Activated CD4-positive, alpha-beta memory T cell treated with anti-CD3 and anti-CD28 coated beads for 36 hours (primary cell): ENCODE results near the gene CCDC89. TPM values are rescaled to one million over a fixed set of nuclear protein-coding genes. Genes with fewer than 3 reads are reported as not detected.

Experiments
- CTCF ChIA-PET: fragments of 350-600 bp; sonication (Branson Sonifier 250); formaldehyde crosslinking; loops from one replicate; lab custom pipeline; 2021; ENCODE audit warnings: antibody characterized with exemption, inconsistent platforms; lab: Charles Lee
- POLR2A ChIA-PET: fragments of 350-600 bp; sonication (Branson Sonifier 250); formaldehyde crosslinking; loops from one replicate; lab custom pipeline; 2021; ENCODE audit warnings: antibody characterized with exemption; lab: Charles Lee
- DNase-seq: peaks from one replicate; pipeline ENCODE4 v3.0.0-alpha.2; 2020
- H3K27ac Mint-ChIP-seq: one replicate; pipeline ENCODE4 v1.8.0; 2021; ENCODE audit warnings: mixed read lengths
- H3K27me3 Mint-ChIP-seq: one replicate; pipeline ENCODE4 v1.8.0; 2021; ENCODE audit warnings: mixed read lengths
- H3K36me3 Mint-ChIP-seq: one replicate; pipeline ENCODE4 v1.8.0; 2021; ENCODE audit warnings: mixed read lengths
- H3K4me1 Mint-ChIP-seq: one replicate; pipeline ENCODE4 v1.8.0; 2021; ENCODE audit warnings: low read depth, mixed read lengths
- H3K4me3 Mint-ChIP-seq: one replicate; pipeline ENCODE4 v1.8.0; 2021; ENCODE audit warnings: mild to moderate bottlenecking, mixed read lengths
- H3K9me3 Mint-ChIP-seq: one replicate; pipeline ENCODE4 v1.8.0; 2021; ENCODE audit warnings: mixed read lengths
- intact Hi-C: fragments of 100-400 bp; cut with micrococcal nuclease; formaldehyde crosslinking; loops from one replicate; pipeline ENCODE4 v1.15.1; 2023
- total RNA-seq, 2 experiments: library from RNA; stranded (reverse); gene quantifications; one replicate each; pipeline ENCODE4 v1.2.3, GENCODE V29; 2021

CCDC89 gene
- total RNA-seq, 2 experiments from 2014 or later: not detected

DNA sequence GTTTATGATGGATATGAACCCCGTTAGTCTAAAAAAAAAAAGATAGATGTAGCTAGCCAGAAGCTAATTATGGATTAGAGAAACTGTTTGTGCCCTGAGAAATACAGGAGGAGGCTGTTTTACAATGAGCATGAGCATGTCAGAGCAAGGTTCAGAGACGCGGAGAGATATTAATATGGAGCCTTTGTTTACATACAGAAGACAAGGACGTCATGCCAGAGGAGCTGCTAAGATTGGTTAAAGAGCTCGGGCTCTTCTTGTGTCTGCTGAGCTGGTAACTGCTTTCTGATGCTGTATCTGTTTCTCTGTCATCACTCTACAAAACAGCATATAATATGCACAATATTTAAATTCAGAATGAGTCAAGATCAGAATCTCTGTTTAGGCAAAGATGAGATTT, 24.9 kb upstream of the CCDC89 start:
- ChIA-PET CTCF (no interaction called here), POLR2A (no interaction called here)
- H3K27ac Mint-ChIP-seq: no peak overlapping the region

DNA sequence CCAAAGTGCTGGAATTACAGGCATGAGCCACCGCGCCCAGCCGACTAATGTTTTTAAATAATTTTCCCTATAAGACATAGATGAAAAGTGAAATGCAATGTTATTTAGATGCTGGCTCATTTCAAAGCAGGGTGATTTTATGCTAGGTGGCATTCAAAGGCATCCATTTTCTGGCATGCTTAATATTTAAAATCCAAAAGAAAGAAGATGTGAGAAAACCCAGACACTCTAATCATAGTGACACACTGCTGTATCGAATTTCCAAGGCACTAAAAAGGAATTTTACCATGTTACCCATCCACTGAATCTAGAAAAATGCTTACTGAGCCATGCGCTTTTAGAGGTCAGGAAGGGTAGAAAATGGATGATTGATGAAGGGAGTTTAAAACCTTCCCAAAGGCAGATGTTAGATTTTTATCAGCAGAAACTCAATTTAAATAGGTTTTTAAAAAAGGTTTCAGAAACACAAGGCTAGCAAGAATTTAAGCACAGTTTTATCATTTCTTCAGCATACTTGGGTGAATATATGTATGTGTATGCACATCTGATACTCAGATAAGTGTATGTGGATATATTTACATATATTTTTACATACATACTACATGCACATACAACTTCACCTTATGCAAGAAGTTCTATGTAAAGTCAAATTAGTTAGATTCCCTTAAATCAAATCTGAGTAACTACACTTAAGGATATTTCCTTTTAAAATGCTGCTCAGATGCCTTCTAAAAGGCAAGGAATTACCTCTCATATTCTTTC, 24.1 kb upstream of the CCDC89 start:
- no peaks in the 10 kb centered on the region for H3K36me3 Mint-ChIP-seq

More for the DNA sequence above, 24.9 kb upstream of the CCDC89 start:
- intact Hi-C loops: no loop called here
- Mint-ChIP-seq H3K4me3 (no peak overlapping the region), H3K36me3 (no peaks in the 10 kb centered on the region), H3K4me1 (no peaks in the 10 kb centered on the region), H3K9me3 (no peaks in the 10 kb centered on the region), H3K27me3 (no peaks in the 10 kb centered on the region)
- DNase-seq: no peak

DNA sequence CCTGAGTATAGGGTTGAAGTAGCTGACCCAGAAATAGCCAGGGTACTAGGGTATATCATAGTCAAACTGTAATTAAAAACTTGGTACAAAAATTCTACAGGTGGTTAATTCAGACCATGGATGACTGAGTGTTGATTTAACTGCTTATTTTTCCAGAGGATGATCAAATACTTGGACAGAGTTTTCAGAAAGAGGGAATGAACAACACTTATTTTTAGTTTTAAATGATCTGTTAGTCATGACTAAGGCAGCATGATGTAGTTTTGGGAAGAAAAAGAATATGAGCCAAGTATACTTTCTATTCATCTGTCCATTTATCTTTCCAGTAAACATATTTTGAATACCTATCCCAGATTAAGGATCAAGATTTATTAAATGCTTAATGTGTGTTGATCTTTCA, 19.8 kb upstream of the CCDC89 start:
- H3K9me3 Mint-ChIP-seq: no peaks in the 10 kb centered on the region
- H3K27ac Mint-ChIP-seq: no peak overlapping the region
- H3K4me3 Mint-ChIP-seq: no peak overlapping the region
- POLR2A ChIA-PET: no interaction called here
- H3K36me3 Mint-ChIP-seq: no peaks in the 10 kb centered on the region
- CTCF ChIA-PET: no interaction called here
- intact Hi-C loops: no loop called here
- no peak for DNase-seq
- H3K27me3 Mint-ChIP-seq: no peaks in the 10 kb centered on the region
- H3K4me1 Mint-ChIP-seq: peaks cover under 1% of the 10 kb centered on the region

More for the DNA sequence above, 24.1 kb upstream of the CCDC89 start:
- H3K27me3 Mint-ChIP-seq: no peaks in the 10 kb centered on the region
- H3K4me3 Mint-ChIP-seq: no peak overlapping the region
- POLR2A ChIA-PET: no interaction called here
- intact Hi-C loops: no loop called here
- no peak overlapping the region for H3K27ac Mint-ChIP-seq
- H3K4me1 Mint-ChIP-seq: no peaks in the 10 kb centered on the region
- no peak for DNase-seq
- CTCF ChIA-PET: no interaction called here
- H3K9me3 Mint-ChIP-seq: no peaks in the 10 kb centered on the region

DNA sequence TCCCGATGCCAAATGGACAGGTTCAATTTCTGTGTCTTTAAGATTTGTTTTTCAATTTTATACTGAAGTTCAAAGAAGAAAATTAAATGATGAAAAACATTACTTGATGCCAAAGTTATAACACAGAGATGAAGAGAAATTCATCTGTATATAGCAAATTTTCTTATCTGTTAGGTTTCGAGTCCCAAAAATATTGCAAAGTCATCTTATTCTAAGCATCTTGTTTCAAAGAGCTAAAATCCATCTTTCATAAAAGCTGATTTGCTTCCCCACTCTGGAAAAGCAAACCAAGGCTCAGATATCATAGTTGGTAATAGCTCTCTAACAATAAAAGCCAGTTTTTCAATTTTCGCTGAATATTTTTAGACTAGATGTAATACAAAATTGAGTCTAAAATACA, 19.0 kb upstream of the CCDC89 start:
- POLR2A ChIA-PET: no interaction called here
- intact Hi-C loops: no loop called here
- Mint-ChIP-seq H3K4me3 (no peak overlapping the region), H3K27ac (no peak overlapping the region), H3K27me3 (no peaks in the 10 kb centered on the region), H3K9me3 (no peaks in the 10 kb centered on the region), H3K36me3 (no peaks in the 10 kb centered on the region), H3K4me1 (peaks cover 8% of the 10 kb centered on the region)
- CTCF ChIA-PET: no interaction called here
- DNase-seq: no peak

DNA sequence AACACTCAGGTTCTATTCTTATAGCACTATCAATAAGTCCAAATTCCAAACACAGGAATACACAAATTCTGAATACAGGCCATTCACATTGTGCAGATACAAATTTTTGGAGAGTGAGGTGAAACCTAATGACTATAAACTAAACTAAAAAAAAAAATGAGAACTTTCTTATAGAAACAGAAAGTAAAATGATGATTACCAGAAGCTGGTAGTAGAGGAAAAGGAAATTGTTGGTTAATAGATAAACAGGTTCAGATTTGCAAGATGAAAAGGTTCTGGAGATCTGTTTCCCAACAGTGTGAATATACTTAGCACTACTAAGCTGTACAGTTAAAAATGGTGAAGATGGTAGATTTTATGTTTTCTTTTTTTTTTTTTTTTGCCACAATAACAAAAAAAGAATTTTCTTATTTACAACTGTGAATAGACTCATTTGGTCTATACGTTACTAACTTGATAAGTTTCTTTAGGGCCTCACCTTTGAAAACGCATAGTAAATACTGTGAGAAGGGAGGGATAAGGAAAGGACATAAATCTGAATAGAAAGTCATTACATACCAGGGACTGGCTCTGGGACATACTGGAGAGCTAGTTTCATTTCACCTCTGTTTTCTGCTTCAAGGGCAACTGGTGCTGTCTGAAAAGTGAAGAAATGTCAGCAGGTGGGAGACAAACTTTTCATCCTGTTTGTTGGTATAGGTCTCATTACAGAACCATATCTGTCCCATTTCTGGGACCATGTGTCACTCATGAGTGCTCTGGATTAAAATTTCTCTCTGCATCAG, 14.2 kb upstream of the CCDC89 start:
- H3K27me3 Mint-ChIP-seq: no peaks in the 10 kb centered on the region
- no peaks in the 10 kb centered on the region for H3K9me3 Mint-ChIP-seq
- peak overlapping the region; percentile 63 for H3K27ac Mint-ChIP-seq
- H3K4me1 Mint-ChIP-seq: peaks cover 34% of the 10 kb centered on the region
- intact Hi-C loops: loop anchor here (1.0 to 2.0 kb wide), 3 partner anchors 35 to 111 kb away; partner anchors contain the start of genes CREBZF and SYTL2
- ChIA-PET CTCF (interaction anchor here (1.0 to 1.2 kb wide), 2 partner anchors 42 to 154 kb away, joined by 3 read pairs; no protein-coding TSS in a partner anchor), POLR2A (interaction anchor here (0.6 to 1.1 kb wide), 5 partner anchors 84 to 735 kb away, joined by 3 to 4 read pairs (median 3); no protein-coding TSS in a partner anchor)
- no peak overlapping the region for H3K4me3 Mint-ChIP-seq
- no peak for DNase-seq
- no peaks in the 10 kb centered on the region for H3K36me3 Mint-ChIP-seq

DNA sequence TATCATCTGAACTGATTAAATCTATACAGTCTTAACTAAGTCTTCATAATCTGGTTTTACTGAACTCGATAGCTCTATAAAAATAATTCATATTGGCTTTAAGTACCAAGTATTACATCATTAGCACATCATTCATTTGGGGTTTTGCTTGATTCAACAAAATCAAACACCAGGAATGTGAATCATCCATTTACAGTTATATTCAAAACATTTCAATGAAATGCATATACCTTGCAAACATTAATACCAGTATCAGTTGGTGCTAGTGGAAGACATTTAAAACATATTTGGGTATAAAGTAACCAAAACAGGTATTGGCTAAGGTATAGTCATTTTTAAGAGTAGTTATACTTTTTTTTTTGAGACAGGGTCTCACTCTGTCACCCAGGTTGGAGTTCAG, 12.2 kb upstream of the CCDC89 start:
- intact Hi-C loops: no loop called here
- H3K27me3 Mint-ChIP-seq: no peaks in the 10 kb centered on the region
- CTCF ChIA-PET: no interaction called here
- H3K27ac Mint-ChIP-seq: no peak overlapping the region
- H3K36me3 Mint-ChIP-seq: no peaks in the 10 kb centered on the region
- no peak overlapping the region for H3K4me3 Mint-ChIP-seq
- POLR2A ChIA-PET: interaction anchor here (1.6 kb wide), 1 partner anchor 130 kb away, joined by 3 read pairs; no protein-coding TSS in a partner anchor
- H3K9me3 Mint-ChIP-seq: no peaks in the 10 kb centered on the region
- DNase-seq: no peak
- peaks cover 34% of the 10 kb centered on the region for H3K4me1 Mint-ChIP-seq

DNA sequence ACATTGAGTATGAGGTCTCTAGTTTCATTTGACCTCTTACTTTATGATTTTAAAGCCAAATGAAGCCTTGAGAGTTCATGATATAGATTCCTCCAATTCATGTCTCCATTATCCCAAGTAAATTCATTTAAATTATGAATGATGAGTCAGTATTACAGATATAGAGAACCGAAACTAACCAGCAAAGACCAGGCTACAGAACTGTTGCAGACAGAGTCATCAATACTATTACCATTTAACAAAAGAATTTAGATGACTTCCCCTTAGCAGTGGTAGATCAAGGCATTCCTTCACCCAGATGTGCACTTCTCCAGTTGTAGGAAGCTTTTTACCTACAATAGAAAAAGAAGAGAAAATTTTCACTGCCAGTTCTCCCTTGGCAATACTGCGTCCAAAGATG, 11.8 kb upstream of the CCDC89 start:
- Mint-ChIP-seq H3K4me1 (peaks cover 34% of the 10 kb centered on the region), H3K9me3 (no peaks in the 10 kb centered on the region), H3K4me3 (no peak overlapping the region), H3K27me3 (no peaks in the 10 kb centered on the region), H3K36me3 (no peaks in the 10 kb centered on the region), H3K27ac (no peak overlapping the region)
- intact Hi-C loops: no loop called here
- CTCF ChIA-PET: no interaction called here
- POLR2A ChIA-PET: interaction anchor here (1.6 kb wide), 1 partner anchor 130 kb away, joined by 3 read pairs; no protein-coding TSS in a partner anchor
- DNase-seq: no peak

DNA sequence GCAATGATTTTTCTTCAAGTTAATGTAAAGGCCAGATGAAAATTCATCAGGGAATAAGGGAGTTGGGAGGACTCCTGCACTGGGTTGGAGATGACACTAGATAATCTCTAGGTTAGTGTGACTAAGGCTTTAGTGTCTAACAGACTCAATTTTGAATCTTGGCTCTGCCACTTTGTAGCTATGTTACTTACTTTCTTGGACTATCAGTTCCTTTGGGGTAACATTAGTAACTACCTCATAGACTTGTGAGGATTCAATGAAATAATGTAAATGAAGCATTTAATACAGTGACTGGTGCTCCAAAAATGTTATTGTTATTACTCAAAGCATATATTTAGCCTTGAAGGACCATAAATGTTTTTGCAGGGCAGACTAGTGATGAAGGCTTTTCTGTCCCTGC, 9.6 kb upstream of the CCDC89 start:
- H3K27me3 Mint-ChIP-seq: no peaks in the 10 kb centered on the region
- peaks cover 31% of the 10 kb centered on the region for H3K4me1 Mint-ChIP-seq
- ChIA-PET POLR2A (interaction anchor here (1.2 kb wide), 1 partner anchor 48 kb away, joined by 4 read pairs; the partner anchor contains the start of gene TMEM126A), CTCF (interaction anchor here (1.0 to 2.5 kb wide), 7 partner anchors 11 to 159 kb away, joined by 3 to 15 read pairs (median 5); partner anchors contain the start of gene CCDC83)
- no peak overlapping the region for H3K4me3 Mint-ChIP-seq
- no peaks in the 10 kb centered on the region for H3K36me3 Mint-ChIP-seq
- intact Hi-C loops: loop anchor here (2.0 kb wide), 1 partner anchor 131 kb away; no protein-coding TSS in a partner anchor
- H3K9me3 Mint-ChIP-seq: no peaks in the 10 kb centered on the region
- H3K27ac Mint-ChIP-seq: no peak overlapping the region
- no peak for DNase-seq

DNA sequence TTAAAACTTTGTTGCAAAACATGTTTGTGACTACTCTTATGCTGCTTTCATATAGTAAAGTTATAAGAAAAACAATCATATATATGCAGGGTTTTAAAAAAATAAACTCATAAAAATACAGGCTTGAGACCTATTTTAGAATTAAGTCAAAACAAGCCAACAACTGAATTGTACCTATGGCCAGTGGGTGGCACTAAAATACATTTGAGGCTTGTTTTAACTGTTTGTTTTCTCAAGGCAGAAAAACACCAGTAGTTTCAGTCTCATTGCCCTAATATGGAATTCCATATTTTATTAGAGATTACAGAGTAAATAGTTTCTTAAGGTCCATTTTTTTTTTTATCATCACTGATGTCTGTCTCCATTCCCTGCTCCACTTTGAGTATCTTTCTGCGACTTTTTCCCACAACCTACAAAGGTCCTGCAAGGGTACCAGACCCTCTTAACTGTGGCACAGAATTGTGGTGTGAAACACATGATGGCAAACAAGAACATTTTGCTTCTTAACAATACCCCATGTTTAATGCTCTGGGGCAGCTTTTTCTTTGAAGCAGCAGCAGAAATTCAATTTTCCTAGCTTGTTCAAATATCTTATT, 8.5 kb upstream of the CCDC89 start:
- Mint-ChIP-seq H3K27ac (no peak overlapping the region), H3K36me3 (no peaks in the 10 kb centered on the region), H3K4me1 (peaks cover 20% of the 10 kb centered on the region), H3K27me3 (no peaks in the 10 kb centered on the region), H3K4me3 (no peak overlapping the region), H3K9me3 (no peaks in the 10 kb centered on the region)
- POLR2A ChIA-PET: no interaction called here
- DNase-seq: no peak
- intact Hi-C loops: loop anchor here (1.0 to 2.0 kb wide), 2 partner anchors 132 to 160 kb away; no protein-coding TSS in a partner anchor
- CTCF ChIA-PET: interaction anchor here (0.6 to 2.5 kb wide), 9 partner anchors 10 to 160 kb away, joined by 3 to 15 read pairs (median 4); partner anchors contain the start of gene CCDC83

DNA sequence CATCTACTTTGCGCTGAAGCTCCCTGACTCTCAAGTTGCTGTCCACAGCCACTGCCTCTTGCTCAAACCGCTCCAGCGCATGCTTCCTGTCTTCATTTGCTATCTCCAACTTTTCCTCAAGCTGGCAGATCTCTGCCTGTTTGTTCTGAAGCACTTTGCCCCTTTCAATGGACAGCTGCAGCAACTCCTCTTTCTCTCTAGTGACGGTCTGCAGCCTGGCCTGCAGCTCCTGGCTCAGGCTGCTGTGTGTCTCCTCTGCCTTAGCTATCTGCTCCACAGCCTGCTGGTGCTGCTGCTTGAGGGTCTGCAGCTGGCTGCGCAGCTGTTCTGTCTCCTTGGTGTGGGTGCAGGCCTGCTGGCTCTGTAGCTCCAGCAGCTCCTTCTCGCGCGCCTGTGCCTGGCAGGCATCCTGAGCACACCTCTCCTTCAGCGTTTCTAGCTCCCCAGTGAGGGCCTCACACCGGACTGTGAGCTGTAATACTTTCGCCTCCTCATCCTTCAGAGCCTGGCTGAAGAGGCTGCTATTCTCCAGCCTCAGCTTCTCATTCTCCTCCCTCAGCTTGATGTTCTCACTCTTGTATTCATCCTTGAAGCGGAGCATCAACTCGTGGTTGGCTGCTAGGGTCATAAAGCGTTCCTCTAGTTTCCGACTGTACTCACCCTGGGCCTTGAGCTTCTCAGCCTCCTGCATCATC, 723 bp downstream of the CCDC89 start:
- H3K27me3 Mint-ChIP-seq: peaks cover 2% of the 10 kb centered on the region
- peaks cover 4% of the 10 kb centered on the region for H3K4me1 Mint-ChIP-seq
- POLR2A ChIA-PET: interaction anchor here (1.3 kb wide), 1 partner anchor 20 kb away, joined by 3 read pairs; the partner anchor contains the start of gene CREBZF
- H3K36me3 Mint-ChIP-seq: no peaks in the 10 kb centered on the region
- no peak overlapping the region for H3K27ac Mint-ChIP-seq
- DNase-seq: no peak
- no peaks in the 10 kb centered on the region for H3K9me3 Mint-ChIP-seq
- intact Hi-C loops: no loop called here
- CTCF ChIA-PET: interaction anchor here (1.2 to 2.0 kb wide), 3 partner anchors 10 to 170 kb away, joined by 4 to 8 read pairs (median 5); partner anchors contain the start of gene CCDC83
- no peak overlapping the region for H3K4me3 Mint-ChIP-seq
